ENCODE data around the gene TOX3. TPM values are rescaled to one million over a fixed set of nuclear protein-coding genes. Genes with fewer than 3 reads are reported as not detected.

TOX3 gene
- total and polyA plus RNA-seq, 7 donors: 0.03 to 0.10 TPM; not detected in 5

DNA sequence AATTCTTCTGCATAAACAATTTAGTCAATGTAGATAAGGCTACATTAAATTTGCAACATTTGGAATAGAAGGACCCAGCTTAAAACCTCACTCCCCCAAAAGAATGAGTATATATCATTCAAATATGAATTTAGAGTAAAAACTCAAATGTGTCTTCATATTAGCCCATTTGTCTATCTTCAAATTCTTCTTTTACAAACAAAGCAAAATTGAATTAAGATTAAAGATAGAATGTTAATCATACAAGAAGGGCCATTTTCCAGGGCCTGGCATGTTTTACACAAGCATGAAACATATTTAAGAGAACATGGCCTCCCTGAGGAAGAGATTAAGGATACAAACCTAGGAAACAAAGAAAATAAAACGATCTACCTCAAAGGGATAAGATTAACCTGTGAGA, 8.4 kb downstream of the TOX3 start:
- intact Hi-C loops (cut with DNase I): no loop called here
- Histone ChIP-seq H3K4me3 (no peak overlapping the region), H3K27ac (no peak overlapping the region), H3K4me1 (no peaks in the 10 kb centered on the region), H3K36me3 (ENCODE audit: insufficient read depth in 1 of 2, low read depth in 1 of 2) (no peaks in the 10 kb centered on the region), H3K9me3 (no peaks in the 10 kb centered on the region), H3K27me3 (ENCODE audit: insufficient read depth in 3 of 3, low read length in 2 of 3) (peaks cover 2 to 13% (median 3%) of the 10 kb centered on the region in 3 donors)
- TF ChIP-seq, protein P1, sequence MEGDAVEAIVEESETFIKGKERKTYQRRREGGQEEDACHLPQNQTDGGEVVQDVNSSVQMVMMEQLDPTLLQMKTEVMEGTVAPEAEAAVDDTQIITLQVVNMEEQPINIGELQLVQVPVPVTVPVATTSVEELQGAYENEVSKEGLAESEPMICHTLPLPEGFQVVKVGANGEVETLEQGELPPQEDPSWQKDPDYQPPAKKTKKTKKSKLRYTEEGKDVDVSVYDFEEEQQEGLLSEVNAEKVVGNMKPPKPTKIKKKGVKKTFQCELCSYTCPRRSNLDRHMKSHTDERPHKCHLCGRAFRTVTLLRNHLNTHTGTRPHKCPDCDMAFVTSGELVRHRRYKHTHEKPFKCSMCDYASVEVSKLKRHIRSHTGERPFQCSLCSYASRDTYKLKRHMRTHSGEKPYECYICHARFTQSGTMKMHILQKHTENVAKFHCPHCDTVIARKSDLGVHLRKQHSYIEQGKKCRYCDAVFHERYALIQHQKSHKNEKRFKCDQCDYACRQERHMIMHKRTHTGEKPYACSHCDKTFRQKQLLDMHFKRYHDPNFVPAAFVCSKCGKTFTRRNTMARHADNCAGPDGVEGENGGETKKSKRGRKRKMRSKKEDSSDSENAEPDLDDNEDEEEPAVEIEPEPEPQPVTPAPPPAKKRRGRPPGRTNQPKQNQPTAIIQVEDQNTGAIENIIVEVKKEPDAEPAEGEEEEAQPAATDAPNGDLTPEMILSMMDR (IDR thresholded peaks at IDR 0.05): no peak
- 64 to 78% (median 69%) methylated on average over 1 of the region's 1 CpG for WGBS, 3 donors
- no peak for ATAC-seq
- DNase-seq: no peak

DNA sequence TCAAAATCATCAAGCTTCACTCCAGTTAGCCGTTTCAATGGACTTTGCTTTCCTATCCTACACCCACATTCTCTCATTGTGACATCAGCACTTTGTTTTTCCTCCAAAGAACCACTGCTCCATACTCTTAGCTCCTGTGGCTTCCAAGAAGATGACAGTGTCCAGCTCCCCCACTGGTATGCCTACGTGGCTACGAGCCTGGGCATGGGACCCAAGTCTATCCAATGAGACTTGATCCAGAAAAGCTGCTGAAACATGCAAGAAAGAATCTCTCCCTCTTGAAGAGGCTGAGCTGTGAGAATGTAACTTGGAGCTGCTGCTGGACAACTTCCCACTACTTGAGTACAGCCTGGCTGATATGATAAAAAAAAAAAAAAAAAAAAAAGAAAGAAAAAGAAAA, 9.4 kb downstream of the TOX3 start:
- H3K27me3 ChIP-seq (ENCODE audit: insufficient read depth in 3 of 3, low read length in 2 of 3): peaks cover 0 to 4% (median 2%) of the 10 kb centered on the region in 3 donors
- DNase-seq (no peak), ATAC-seq (no peak)
- intact Hi-C loops (cut with DNase I): no loop called here
- H3K36me3 ChIP-seq (ENCODE audit: insufficient read depth in 1 of 2, low read depth in 1 of 2): no peaks in the 10 kb centered on the region
- 41 to 44% (median 41%) methylated on average over 3 of the region's 3 CpGs for WGBS, 3 donors
- no peaks in the 10 kb centered on the region for H3K4me1 ChIP-seq
- no peak overlapping the region for H3K4me3 ChIP-seq
- no peaks in the 10 kb centered on the region for H3K9me3 ChIP-seq
- TF ChIP-seq, protein P1 (IDR thresholded peaks at IDR 0.05): no peak
- no peak overlapping the region for H3K27ac ChIP-seq

DNA sequence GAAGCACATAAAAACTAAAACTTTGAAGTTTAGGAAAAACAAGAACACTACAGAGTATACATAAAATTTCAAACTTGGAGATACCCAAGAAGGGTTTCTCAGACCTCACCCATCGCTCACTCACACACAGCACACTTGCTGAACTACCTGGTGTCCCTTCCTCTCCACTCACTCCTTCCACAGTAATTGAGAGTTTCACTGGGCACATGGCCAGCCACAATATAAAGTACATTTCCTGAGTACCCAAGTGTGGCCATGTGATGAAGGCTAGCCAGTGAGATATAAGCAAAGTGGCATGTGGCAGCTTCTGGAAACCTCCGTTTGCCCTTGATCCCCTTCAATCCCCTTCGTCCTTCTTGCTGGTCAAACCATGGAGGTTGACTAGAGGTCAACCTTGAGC, 11.9 kb downstream of the TOX3 start:
- Histone ChIP-seq H3K27me3 (ENCODE audit: insufficient read depth in 3 of 3, low read length in 2 of 3) (peaks cover 0 to 2% (median 0%) of the 10 kb centered on the region in 3 donors), H3K4me1 (no peaks in the 10 kb centered on the region), H3K36me3 (ENCODE audit: insufficient read depth in 1 of 2, low read depth in 1 of 2) (no peaks in the 10 kb centered on the region), H3K9me3 (no peaks in the 10 kb centered on the region), H3K4me3 (no peak overlapping the region), H3K27ac (no peak overlapping the region)
- intact Hi-C loops (cut with DNase I): no loop called here
- ATAC-seq (no peak), DNase-seq (no peak)
- TF ChIP-seq, protein P1 (IDR thresholded peaks at IDR 0.05): no peak
- 81 to 91% (median 88%) methylated on average over 3 of the region's 3 CpGs for WGBS, 3 donors

DNA sequence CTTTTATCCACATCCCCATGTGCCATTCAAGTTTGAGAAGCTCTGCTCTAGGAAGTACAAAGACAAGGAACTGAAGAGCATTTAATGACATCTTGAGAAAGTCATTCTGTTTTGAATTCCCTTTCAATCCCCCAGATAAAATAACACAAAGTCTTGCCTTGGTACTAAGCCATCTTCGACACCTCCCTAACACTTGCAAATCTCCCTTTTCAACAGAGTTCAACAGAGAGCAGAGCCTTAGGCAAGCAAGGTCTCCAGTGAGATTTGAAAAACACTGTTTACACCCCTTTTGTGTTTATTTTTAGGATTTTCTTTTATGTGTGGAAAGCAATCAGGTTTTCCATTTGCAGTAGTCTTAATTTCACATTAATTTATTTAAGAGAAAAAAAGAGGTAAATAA, 13.6 kb downstream of the TOX3 start:
- Histone ChIP-seq H3K27ac (no peak overlapping the region), H3K4me1 (no peaks in the 10 kb centered on the region), H3K36me3 (ENCODE audit: insufficient read depth in 1 of 2, low read depth in 1 of 2) (no peaks in the 10 kb centered on the region), H3K4me3 (no peak overlapping the region), H3K9me3 (no peaks in the 10 kb centered on the region), H3K27me3 (ENCODE audit: insufficient read depth in 3 of 3, low read length in 2 of 3) (peaks cover 0 to 2% (median 0%) of the 10 kb centered on the region in 3 donors)
- 67 to 71% (median 69%) methylated on average over 1 of the region's 1 CpG for WGBS, 3 donors
- TF ChIP-seq, protein P1 (IDR thresholded peaks at IDR 0.05): no peak
- intact Hi-C loops (cut with DNase I): no loop called here
- DNase-seq (no peak), ATAC-seq (no peak)

DNA sequence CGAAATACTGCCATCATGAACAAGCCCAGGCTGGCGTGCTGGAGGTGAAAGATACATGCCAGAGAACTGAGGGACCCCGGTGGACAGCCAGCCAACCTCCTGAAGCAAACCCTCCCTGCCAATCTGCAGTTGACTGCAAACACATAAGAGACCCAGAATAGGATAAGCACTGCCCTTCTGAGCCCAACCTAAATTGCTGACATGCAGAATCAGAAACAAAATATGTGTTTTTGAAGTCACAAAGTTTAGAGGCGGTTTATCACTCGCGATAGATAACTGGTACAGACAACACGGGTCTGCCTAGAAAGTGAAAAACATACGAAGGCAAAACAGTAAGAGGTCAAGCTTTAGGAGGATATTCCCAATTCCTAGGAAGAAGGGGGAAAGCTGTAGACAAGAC, 14.6 kb downstream of the TOX3 start:
- intact Hi-C loops (cut with DNase I): no loop called here
- H3K27ac ChIP-seq: no peak overlapping the region
- no peaks in the 10 kb centered on the region for H3K4me1 ChIP-seq
- no peak overlapping the region for H3K4me3 ChIP-seq
- no peak for ATAC-seq
- TF ChIP-seq, protein P1 (IDR thresholded peaks at IDR 0.05): no peak
- H3K27me3 ChIP-seq (ENCODE audit: insufficient read depth in 3 of 3, low read length in 2 of 3): peaks cover 0 to 2% (median 0%) of the 10 kb centered on the region in 3 donors
- WGBS, 3 donors: 89 to 90% (median 90%) methylated on average over 8 of the region's 8 CpGs
- no peaks in the 10 kb centered on the region for H3K36me3 ChIP-seq (ENCODE audit: insufficient read depth in 1 of 2, low read depth in 1 of 2)
- no peak for DNase-seq
- H3K9me3 ChIP-seq: no peaks in the 10 kb centered on the region

All from psoas muscle (tissue), 8 donors.